Suprapubic skin (tissue), 4 donors: Measurements from ENCODE around the gene SH2B3. TPM values are rescaled to one million over a fixed set of nuclear protein-coding genes. Genes with fewer than 3 reads are reported as not detected.

Experiments used
- DNase-seq, 2 donors: peaks; one replicate each; pipeline ENCODE4 v3.0.0-alpha.2; 2019; ENCODE audit warnings: low spot score in 2 of 2
- H3K27ac ChIP-seq: fragments of 200-600 bp; sonication (generic); one replicate; pipeline ENCODE4 v1.5.1; 2019
- H3K27me3 ChIP-seq: fragments of 200-600 bp; sonication (generic); one replicate; pipeline ENCODE4 v1.5.1; 2019
- H3K36me3 ChIP-seq: fragments of 200-600 bp; sonication (generic); one replicate; pipeline ENCODE4 v1.5.1; 2019
- H3K4me1 ChIP-seq: fragments of 200-600 bp; sonication (generic); one replicate; pipeline ENCODE4 v1.5.1; 2019
- H3K4me3 ChIP-seq: fragments of 200-600 bp; sonication (generic); one replicate; pipeline ENCODE4 v1.5.1; 2019; ENCODE audit warnings: mild to moderate bottlenecking
- H3K9me3 ChIP-seq: fragments of 200-600 bp; sonication (generic); one replicate; pipeline ENCODE4 v1.5.1; 2019
- EP300 ChIP-seq: sonication (generic); formaldehyde crosslinking; IDR thresholded peaks from one replicate; pipeline ENCODE4 v1.6.1; 2017; ENCODE audit warnings: antibody characterized with exemption
- POLR2A ChIP-seq, 2 donors: fragments of 450-650 bp; IDR thresholded peaks; one replicate each; pipeline ENCODE4 v1.6.1; 2017; ENCODE audit warnings: antibody characterized with exemption in 2 of 2, mild to moderate bottlenecking in 2 of 2, moderate library complexity in 2 of 2
- POLR2AphosphoS5 ChIP-seq, 3 donors: sonication (generic); formaldehyde crosslinking; IDR thresholded peaks; one replicate each; pipeline ENCODE4 v1.6.1; 2017; ENCODE audit warnings: antibody characterized with exemption in 3 of 3
- WGBS: methylation state at CpG from one replicate; pipeline ENCODE4 v1.1.5; 2018; 5-methylcytosine and 5-hydroxymethylcytosine counted together
- total RNA-seq, 4 donors: library from RNA; depleted of rRNA; stranded (reverse); fragments of >200 nt; gene quantifications; one replicate each; pipeline ENCODE4 v1.1.0, GENCODE V29; 2016
- TF ChIP-seq, protein P1 (sequence below), 2 donors: fragments of 200-600 bp in 1 of 2; fragments of 450-650 bp in 1 of 2; sonication (generic) in 1 of 2; IDR thresholded peaks; one replicate each; pipeline ENCODE4 v1.5.1; 2016 to 2019; ENCODE audit warnings: antibody characterized with exemption in 2 of 2, mild to moderate bottlenecking in 1 of 2, moderate library complexity in 1 of 2

SH2B3 gene
- total RNA-seq, 4 donors from 2014 or later = 3.4 to 7.1 (median 4.2) TPM

DNA sequence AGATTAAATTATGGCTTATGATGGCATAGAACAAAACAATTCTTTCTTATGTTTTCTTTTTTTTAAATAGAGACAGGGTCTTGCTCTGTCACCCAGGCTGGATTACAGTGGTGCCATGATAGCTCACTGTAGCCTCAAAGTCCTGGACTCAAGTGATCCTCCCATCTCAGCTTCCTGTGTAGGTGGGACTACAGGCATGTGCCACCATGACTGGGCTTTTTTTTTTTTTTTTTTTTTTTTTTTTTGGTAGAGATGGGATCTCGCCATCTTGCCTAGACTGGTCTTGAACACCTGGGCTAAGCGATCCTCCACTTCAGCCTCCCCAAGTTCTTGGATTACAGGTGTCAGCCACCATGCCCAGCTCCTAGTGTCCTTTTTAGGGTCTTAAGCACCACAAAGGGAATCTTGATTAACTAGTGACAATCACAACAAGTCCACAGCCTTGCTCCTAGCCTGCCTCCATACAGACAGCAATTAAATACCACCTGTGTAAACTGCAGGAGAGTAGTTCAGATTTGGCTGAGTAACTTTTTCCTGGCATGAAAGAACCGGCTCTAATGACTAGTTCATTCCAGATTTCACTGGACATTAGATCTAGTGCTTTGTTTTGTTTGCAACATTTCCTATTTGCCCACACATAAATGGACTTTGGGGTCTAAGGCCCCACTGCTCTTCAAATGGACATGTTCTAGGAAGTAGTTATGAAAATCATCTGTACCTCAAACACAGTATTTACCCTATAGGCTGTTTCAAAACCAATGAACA, 61.6 kb downstream of the SH2B3 start:
- H3K4me1 ChIP-seq = no peaks in the 10 kb centered on the region
- TF ChIP-seq EP300 (no peak), POLR2AphosphoS5 (IDR thresholded peaks at IDR 0.05) (no peak)
- H3K9me3 ChIP-seq = no peaks in the 10 kb centered on the region
- no peak overlapping the region for H3K27ac ChIP-seq
- 79% methylated on average over 3 of the region's 3 CpGs for WGBS
- DNase-seq = no peak
- no peaks in the 10 kb centered on the region for H3K27me3 ChIP-seq
- peaks cover 45% of the 10 kb centered on the region for H3K36me3 ChIP-seq
- H3K4me3 ChIP-seq = no peak overlapping the region

DNA sequence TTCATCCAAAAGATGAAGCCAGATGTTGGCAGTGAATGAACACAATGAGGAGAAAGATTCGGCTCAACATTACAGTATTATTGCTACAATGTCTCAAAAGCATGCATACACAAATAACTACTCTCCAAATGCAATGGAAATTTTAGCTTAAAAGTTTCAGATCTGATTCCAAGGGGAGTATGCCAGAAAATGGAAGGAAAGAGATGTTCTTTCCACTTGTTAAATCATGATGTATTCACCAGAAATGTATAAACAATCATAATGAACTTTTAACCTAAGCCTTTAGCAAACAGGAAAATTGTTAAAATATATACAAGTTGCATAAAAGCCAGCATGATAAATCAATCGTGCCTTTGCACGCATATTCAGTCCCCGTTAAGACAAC, 62.1 kb downstream of the SH2B3 start:
- no peak for DNase-seq
- TF ChIP-seq POLR2A (IDR thresholded peaks at IDR 0.05) = no peak
- H3K9me3 ChIP-seq = no peaks in the 10 kb centered on the region
- no peaks in the 10 kb centered on the region for H3K4me1 ChIP-seq
- no peaks in the 10 kb centered on the region for H3K27me3 ChIP-seq
- H3K27ac ChIP-seq = no peak overlapping the region
- no peak overlapping the region for H3K4me3 ChIP-seq
- WGBS = 69% methylated on average over 4 of the region's 4 CpGs
- H3K36me3 ChIP-seq = peaks cover 47% of the 10 kb centered on the region

DNA sequence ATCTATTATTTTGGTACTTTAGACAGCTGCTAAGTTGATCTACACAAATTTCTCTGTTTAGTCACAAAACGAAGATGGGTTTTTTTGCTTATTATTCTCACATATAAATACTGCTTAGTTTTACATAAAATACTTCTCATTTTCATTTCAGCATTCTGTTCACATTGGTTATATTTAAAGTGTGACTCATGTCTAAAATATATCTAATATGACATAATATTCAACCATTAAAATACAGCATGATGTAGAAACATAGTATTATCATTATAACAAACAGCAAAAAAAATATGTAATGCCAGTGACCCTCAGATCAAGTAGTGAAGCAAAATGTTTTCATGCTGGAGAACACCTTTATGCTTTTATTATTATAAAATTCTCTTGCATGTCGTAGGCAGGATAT, 63.7 kb downstream of the SH2B3 start:
- Histone ChIP-seq H3K36me3 (peaks cover 45% of the 10 kb centered on the region), H3K27me3 (no peaks in the 10 kb centered on the region), H3K4me1 (no peaks in the 10 kb centered on the region), H3K4me3 (no peak overlapping the region), H3K9me3 (no peaks in the 10 kb centered on the region), H3K27ac (no peak overlapping the region)
- 81% methylated on average over 2 of the region's 2 CpGs for WGBS
- no peak for TF ChIP-seq POLR2A (IDR thresholded peaks at IDR 0.05)
- TF ChIP-seq POLR2AphosphoS5 (IDR thresholded peaks at IDR 0.05) = no peak
- TF ChIP-seq EP300 = no peak
- TF ChIP-seq, protein P1, sequence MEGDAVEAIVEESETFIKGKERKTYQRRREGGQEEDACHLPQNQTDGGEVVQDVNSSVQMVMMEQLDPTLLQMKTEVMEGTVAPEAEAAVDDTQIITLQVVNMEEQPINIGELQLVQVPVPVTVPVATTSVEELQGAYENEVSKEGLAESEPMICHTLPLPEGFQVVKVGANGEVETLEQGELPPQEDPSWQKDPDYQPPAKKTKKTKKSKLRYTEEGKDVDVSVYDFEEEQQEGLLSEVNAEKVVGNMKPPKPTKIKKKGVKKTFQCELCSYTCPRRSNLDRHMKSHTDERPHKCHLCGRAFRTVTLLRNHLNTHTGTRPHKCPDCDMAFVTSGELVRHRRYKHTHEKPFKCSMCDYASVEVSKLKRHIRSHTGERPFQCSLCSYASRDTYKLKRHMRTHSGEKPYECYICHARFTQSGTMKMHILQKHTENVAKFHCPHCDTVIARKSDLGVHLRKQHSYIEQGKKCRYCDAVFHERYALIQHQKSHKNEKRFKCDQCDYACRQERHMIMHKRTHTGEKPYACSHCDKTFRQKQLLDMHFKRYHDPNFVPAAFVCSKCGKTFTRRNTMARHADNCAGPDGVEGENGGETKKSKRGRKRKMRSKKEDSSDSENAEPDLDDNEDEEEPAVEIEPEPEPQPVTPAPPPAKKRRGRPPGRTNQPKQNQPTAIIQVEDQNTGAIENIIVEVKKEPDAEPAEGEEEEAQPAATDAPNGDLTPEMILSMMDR (IDR thresholded peaks at IDR 0.05) = no peak
- DNase-seq = no peak

DNA sequence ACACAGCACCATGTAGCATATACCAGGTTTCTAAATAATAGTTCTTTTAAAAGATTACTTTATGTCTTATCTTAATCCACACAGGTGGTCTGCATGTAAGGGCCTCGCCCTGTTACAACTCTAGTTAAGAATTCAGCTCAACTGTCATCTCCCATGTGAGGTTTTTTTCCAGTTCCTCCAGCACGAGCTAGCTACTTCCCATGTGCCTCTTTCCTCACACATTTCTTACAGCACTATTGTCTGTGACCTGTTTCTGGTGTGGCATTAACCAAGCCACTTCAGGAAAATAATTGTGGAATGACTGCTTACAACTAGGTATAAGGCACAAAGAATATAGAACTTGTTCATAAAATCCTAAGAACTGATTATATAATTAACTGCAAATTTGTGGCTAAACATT, 65.5 kb downstream of the SH2B3 start:
- no peak for DNase-seq
- peaks cover 49% of the 10 kb centered on the region for H3K36me3 ChIP-seq
- no peaks in the 10 kb centered on the region for H3K9me3 ChIP-seq
- H3K27ac ChIP-seq = no peak overlapping the region
- no peaks in the 10 kb centered on the region for H3K27me3 ChIP-seq
- TF ChIP-seq POLR2AphosphoS5 (IDR thresholded peaks at IDR 0.05) = no peak
- TF ChIP-seq POLR2A (IDR thresholded peaks at IDR 0.05) = no peak
- TF ChIP-seq, protein P1 (IDR thresholded peaks at IDR 0.05) = no peak
- no peak for TF ChIP-seq EP300
- no peak overlapping the region for H3K4me3 ChIP-seq
- no peaks in the 10 kb centered on the region for H3K4me1 ChIP-seq
- 77% methylated on average over 2 of the region's 2 CpGs for WGBS

DNA sequence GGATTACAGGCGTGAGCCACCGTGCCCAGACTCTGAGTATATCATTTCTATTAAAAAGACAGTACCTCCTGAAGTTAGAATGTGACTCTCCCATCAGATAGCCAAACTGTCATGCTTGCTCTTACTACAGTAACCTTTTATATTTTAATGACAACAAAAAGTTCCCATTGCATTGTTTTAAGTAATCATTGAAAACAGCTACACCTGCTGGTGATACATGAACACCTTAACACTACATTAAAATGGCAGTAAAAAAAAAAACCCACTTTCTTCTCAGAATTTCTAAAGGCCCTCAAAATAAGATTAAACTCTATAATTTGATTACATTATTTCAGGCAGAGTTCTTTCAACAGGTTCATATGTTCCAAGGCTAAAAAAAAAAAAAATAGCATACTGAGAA, 76.7 kb downstream of the SH2B3 start:
- Histone ChIP-seq H3K36me3 (peaks cover 88% of the 10 kb centered on the region), H3K9me3 (no peaks in the 10 kb centered on the region), H3K27me3 (no peaks in the 10 kb centered on the region), H3K4me3 (no peak overlapping the region), H3K4me1 (no peaks in the 10 kb centered on the region), H3K27ac (no peak overlapping the region)
- TF ChIP-seq EP300 (no peak), POLR2A (IDR thresholded peaks at IDR 0.05) (no peak), POLR2AphosphoS5 (IDR thresholded peaks at IDR 0.05) (no peak)
- TF ChIP-seq, protein P1 (IDR thresholded peaks at IDR 0.05) = no peak
- whole genome bisulfite sequencing = 95% methylated on average over 2 of the region's 2 CpGs
- no peak for DNase-seq

DNA sequence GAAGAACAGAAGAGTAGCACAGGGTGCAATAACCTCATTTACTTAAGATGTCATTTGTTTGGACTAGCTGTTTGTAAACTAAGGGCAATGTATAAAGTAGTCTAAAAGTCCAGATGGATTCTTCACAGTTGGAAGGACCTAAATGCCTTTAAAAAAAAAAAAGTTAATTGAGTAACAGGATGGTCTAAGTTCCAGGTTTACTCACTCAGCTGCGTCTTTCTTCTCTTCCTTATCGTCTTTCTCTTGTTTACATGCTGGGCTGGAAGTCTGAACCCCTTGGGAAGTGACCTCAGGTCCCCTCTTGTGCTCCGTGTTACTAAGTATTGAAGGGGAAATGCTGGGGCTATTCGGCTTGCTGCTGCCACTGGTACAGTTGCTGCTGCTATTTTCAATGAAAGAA, 82.5 kb downstream of the SH2B3 start:
- Histone ChIP-seq H3K36me3 (peaks cover 85% of the 10 kb centered on the region), H3K27me3 (no peaks in the 10 kb centered on the region), H3K9me3 (no peaks in the 10 kb centered on the region), H3K27ac (no peak overlapping the region), H3K4me3 (no peak overlapping the region), H3K4me1 (no peaks in the 10 kb centered on the region)
- 67% methylated on average over 4 of the region's 4 CpGs for WGBS
- DNase-seq = no peak
- TF ChIP-seq, protein P1 (IDR thresholded peaks at IDR 0.05) = no peak
- TF ChIP-seq POLR2AphosphoS5 (IDR thresholded peaks at IDR 0.05) = no peak
- no peak for TF ChIP-seq POLR2A (IDR thresholded peaks at IDR 0.05)
- no peak for TF ChIP-seq EP300
